HG03521 (cell line): ENCODE results near the gene HCFC1.

Source experiments
- ATAC-seq: cut with Tn5 transposase; IDR thresholded peaks from one replicate; pipeline ENCODE4 v1.9.1; 2021; ENCODE audit warnings: mild to moderate bottlenecking, moderate library complexity; ENCODE audit not compliant: unreplicated experiment

HCFC1 gene

DNA sequence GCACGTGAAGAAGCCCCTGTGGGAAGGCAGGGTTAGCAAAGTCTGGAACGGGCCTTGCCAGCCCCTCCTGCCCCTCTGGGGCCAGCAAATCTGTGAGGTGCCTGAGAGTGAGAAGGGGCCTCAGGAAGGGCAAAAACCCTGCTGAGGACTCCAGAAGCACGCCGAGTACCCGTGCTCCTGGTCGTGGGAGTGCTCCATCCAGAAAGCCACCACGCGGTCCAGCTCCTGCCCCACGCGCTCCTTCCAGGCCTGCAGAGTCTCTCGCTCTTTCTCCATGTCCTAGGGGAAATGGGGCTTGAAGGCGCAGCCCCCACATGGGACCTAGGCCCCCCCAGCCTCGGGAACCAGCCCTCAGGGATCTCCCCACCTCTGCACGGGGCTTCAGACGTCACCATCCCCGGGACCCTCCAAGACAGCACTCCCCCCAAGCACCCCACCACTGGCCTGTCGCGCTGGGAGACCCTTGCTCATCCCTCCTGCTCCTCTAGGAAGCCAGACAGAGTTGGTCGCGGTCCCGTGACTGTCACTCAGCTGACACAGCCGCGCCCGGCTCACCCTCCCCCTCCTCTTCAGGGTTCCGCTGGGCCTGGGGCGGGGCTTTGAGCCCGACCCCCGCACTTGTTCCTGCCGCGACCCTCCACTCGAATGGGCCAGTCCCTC lies 27.3 kb downstream of the HCFC1 start, which contains the start of gene RENBP:
Gene RENBP, minus strand, starts transcription at position 504 of the 660 bp plus-strand sequence. Its CDS starts 33 bp downstream, at position 471.
- ATAC-seq: no peak

GRCh38 chrX:153941336-153942252 lies 30.0 kb downstream of the HCFC1 start:
- ATAC-seq: no peak

GRCh38 chrX:153939573-153939972 lies 32.0 kb downstream of the HCFC1 start:
- ATAC-seq: no peak

DNA sequence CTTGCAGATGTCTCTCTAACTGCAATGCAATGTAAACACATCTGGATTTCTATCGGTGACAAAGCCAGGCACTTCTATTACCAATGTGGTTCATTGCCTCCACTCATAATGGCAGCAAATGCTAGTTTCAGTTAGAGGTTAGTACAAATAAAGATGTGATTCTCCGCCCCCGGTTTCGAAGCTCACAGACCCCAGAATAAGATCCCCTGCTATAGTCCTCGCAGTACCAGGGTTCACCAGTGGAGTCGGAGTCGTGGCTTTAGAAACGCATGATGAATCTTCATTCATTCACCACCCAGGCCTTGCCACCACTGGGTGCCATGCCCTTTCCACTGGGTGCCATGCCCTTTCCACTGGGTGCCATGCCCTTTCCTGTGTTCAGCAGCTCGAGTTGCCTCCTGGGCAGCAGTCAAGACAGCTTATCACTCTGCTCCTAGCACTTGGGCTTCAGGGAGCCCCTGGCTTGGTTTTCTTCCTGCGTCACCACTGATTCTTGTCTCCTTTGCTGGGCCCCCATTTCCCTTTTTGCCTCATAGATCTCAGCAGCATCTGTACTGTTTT lies 33.3 kb downstream of the HCFC1 start:
- no peak for ATAC-seq

DNA sequence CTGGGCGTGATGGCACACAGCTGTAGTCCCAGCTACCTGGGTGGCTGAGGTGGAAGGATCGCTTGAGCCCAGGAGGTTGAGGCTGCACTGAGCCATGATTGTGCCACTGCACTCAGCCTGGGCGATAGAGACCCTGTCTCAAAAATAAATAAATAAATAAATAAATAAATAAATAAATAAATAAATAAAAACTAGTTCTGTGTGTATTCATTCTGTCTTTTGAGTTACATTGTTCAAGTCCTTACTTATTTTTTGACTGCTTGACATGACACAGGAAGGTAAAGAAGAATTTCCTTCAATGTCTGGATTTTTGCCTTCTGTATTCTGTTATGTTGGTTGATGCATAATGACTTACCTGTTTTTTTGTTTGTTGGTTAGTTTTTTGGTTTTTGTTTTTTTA lies 34.6 kb downstream of the HCFC1 start:
- ATAC-seq: no peak

- ATAC-seq: no peak
These were observed 36.2 kb downstream of the HCFC1 start for GRCh38 chrX:153935326-153935851.

- peak; percentile 88 for ATAC-seq
These were observed 36.8 kb downstream of the HCFC1 start, which contains the start of gene NAA10 for GRCh38 chrX:153934762-153935325. NAA10 (minus strand) TSS chrX:153935037; CDS start chrX:153934904, 133 bp downstream.

- peak; percentile 21 for ATAC-seq
These were observed 37.4 kb downstream of the HCFC1 start for GRCh38 chrX:153934148-153934761.

DNA sequence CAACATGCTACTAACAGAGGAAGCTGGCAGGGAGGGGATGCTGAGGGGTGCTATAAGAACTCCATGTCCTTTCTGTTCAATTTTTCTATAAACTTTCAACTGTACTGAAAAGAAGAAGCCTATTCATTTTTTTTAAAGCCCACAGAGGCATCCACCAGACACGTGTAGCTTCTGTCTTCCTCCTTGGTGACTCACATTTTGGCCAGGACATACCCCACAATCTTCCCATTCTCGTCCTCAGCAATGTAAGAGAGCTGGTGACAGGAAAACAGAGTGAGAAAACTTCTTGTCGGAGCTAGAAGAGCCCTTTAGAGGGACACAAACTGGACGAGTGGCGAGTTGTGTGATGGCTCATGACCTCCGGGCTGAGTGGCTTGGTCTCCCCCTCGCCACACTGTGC lies 37.9 kb downstream of the HCFC1 start:
- ATAC-seq: no peak

DNA sequence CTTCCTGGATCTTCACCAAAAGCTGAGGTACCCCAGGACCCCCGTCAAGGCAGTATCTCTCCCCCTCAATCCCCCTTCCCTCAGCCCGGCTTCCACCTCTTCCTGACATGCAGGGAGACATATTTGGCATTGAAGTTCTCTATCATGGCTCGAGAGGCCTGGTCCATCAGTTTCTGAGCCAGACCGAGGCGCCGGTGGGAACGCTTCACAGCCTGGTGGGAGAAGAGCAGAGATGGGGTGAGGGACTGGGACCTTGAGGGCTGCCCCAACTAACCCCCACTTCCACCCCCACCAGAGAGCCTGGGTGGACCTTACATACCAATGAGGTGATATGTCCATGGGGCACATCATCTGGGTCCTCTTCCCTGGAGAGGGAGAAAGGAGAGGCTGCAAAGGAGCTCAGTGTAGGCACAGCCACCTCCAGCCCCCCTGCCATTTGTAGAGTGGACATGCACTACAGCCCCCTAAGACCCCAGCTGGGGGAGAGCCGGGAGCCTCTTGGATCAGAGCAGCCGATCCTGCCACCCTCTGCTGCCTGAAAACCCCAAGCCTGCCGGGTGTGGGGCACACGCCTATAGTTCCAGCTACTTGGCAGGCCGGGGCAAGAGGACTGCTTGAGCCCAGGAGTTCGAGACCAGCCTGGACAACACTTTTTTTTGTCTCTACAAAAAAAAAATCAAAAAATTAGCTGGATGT lies 39.2 kb downstream of the HCFC1 start:
- no peak for ATAC-seq

GRCh38 chrX:153931748-153932147 lies 39.9 kb downstream of the HCFC1 start:
- ATAC-seq: no peak

DNA sequence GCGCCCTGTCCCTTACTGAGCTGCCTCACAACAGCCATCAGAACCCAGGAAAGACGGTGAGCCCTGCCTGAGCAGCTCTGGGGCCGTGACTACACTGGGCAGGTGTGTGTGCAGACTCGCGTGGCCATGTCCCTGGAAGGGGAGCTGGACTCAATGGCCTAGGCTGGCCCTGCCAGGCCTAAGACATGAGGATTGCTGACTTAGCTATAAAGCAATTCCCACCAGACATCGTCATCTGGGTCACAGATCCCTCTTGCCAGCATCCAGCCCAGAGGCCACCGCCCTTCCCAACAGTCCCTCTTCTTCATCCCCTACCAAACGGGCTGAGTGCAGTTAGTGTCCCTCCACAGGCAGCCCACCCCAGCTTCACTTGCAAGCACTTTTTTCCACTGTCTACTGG lies 40.5 kb downstream of the HCFC1 start:
- no peak for ATAC-seq

- no peak for ATAC-seq
These were observed 41.4 kb downstream of the HCFC1 start for GRCh38 chrX:153930011-153930910.

DNA sequence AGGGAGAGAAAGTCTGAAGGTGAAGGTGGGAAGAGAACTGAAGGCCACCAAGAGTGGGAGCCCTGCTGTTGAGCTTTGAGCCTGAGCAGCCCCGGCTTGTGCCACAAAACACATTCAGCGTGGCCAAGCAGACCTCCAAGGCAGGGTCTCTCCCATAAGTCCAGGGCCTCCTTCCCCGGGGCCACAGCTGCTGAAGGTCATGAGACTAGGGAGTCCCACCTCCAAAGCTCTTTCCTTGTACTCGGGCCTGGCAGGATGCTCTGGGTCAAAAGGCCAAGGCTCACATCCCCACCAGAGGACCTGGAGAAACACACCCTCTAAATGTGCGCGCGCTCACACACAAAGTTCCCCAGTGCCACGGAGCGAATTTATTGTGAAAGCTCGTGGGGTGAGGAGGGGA lies 42.0 kb downstream of the HCFC1 start:
- ATAC-seq: no peak

DNA sequence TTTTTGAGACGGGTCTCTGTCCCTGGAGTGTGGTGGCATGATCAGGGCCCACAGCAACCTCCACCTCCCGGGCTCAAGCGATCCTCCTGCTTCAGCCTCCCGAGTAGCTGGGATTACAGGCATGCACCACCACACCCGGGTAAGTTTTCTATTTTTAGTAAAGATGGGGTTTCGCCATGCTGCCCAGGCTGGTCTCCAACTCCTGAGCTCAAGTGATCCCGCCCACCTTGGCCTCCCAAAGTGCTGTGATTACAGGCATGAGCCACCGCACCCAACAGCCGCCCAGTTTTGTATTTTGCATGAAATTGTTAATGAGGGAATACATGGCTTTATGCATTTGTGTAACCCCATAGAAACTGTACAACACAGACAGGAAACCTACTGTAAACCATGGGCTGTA lies 42.8 kb downstream of the HCFC1 start:
- no peak for ATAC-seq

DNA sequence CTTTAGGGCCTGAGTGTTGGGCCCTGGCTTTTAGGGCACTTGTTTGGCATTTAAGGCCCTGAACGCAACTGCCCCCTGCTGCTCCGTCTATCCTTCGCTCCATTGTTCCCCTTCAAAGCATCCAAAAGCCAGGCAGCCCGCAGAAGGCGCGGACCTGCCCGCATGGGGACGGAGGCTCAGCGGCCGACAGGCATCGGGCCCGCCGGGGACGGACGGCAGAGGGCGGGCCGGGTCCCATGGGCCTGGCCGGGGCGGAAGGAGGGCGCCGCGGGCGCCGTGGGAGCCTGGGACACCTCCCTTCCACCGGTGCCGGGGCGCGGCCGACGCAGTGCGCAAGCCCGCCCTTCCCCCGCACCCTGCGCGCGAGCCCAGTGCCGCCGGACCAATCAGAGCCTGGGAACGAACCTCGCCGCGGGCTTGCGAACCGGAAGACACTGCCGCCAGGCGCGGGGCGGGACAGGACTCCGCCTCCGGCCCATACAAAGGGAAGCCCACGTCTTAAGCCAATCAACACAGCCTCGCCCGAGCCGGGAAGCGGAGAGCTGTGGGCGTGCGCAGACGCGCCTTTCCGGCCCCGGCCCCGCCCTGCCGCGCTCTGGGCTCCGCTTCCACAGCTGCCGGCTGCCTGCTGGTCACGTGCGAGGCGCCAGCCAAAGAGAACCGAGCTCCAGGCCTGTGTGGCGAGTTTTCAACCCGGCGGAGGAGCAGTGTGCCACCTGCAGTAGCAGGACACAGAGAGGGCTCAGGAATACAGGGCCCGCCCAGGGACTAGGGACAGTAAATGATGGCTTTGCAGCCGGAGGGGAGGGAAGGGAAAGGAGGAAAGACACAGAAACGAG lies 43.5 kb downstream of the HCFC1 start:
- ATAC-seq: peak; percentile 70

- ATAC-seq: no peak
These were observed 44.0 kb downstream of the HCFC1 start for GRCh38 chrX:153927672-153927921.

DNA sequence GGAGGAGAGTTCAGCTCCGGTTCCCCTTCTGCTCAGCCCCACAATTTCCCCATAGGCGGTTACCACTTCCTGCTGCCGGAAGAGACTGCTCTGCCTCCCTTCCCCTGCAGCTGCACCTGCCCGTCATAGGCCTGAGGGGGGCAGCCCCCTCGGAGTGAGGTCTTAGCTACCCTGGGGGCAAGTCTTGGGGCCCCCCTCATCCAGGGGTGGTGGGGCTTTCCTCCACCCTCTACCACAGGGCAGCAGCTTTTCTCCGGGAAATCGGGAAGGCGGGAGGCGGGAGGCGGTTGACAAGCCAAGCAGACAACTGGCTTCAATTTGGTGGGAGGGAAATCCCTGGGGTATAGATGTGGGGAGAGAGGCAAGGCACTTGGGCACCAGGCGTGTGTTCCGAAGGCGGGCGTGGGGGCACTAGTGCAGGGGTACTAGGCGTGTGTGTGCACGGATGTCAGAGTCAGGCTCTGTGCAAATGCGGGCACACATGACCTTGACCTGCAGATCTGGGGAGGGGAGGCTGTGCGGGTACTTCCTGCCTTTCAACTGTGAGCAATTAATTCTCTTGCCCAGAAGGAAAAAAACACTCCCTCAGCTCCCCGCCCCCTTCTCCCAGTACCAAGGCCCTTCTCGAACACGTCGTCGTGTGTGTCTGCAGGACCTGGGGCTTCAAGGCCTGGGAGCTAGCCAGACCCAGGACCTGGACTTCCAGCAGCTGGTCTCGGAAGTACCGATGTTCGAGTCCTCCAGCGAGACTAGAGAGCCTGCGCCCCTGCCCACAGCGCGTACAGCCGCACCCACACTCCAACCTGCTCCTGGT lies 44.6 kb downstream of the HCFC1 start:
- peak; percentile 34 for ATAC-seq
